ENCODE results near the gene NETO1.

The NETO1 gene, protein sequence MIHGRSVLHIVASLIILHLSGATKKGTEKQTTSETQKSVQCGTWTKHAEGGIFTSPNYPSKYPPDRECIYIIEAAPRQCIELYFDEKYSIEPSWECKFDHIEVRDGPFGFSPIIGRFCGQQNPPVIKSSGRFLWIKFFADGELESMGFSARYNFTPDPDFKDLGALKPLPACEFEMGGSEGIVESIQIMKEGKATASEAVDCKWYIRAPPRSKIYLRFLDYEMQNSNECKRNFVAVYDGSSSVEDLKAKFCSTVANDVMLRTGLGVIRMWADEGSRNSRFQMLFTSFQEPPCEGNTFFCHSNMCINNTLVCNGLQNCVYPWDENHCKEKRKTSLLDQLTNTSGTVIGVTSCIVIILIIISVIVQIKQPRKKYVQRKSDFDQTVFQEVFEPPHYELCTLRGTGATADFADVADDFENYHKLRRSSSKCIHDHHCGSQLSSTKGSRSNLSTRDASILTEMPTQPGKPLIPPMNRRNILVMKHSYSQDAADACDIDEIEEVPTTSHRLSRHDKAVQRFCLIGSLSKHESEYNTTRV

DNA sequence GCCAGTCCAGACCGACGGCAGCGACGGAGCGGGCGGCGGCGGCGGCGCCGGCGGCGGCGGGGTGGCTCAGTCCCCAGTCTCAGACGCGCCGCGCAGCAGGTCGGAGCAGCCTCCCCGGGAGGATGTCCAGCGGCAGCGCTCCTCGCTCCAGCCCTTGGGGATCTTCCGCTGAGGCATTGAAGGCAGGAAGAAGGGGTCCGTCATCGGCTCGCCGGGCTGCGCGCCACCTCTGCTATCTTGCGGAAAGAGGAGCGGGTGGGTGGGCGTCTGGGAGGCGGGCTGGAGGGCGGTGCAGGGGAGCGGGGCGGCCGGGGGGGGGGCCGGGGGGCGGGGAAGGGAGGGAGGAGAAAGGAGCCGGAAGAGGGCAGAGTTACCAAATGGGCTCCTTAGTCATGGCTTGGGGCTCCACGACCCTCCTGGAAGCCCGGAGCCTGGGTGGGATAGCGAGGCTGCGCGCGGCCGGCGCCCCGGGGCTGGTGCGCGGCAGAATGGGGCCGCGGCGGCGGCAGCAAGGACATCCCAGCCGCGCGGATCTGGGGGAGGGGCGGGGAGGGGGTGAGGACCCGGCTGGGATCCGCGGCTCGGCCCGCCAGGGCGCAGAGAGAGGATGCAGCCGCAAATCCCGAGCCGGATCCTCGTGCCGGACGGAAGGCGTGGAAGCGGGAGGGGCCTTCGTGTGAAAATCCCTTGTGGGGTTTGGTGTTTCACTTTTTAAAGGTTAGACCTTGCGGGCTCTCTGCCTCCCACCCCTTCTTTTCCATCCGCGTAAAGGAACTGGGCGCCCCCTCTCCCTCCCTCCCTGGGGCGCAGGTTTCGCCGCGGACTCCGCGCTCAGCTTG, at the start of gene NETO1:
Gene NETO1, minus strand, starts transcription at position 242 of the 839 bp plus-strand sequence. CDS start 696 bp downstream, outside the sequence.
- intact Hi-C loops (cut with micrococcal nuclease) = no loop called here
- H3K36me3 Mint-ChIP-seq (ENCODE audit: low read depth) = no peaks in the 10 kb centered on the region
- H3K9me3 Mint-ChIP-seq = no peaks in the 10 kb centered on the region
- H3K27ac Mint-ChIP-seq = no peak within 1 kb of the TSS
- no peaks in the 10 kb centered on the region for H3K4me1 Mint-ChIP-seq (ENCODE audit: low read depth)
- H3K4me3 Mint-ChIP-seq = no peak within 1 kb of the TSS
- peaks cover 38% of the 10 kb centered on the region for H3K27me3 Mint-ChIP-seq

DNA sequence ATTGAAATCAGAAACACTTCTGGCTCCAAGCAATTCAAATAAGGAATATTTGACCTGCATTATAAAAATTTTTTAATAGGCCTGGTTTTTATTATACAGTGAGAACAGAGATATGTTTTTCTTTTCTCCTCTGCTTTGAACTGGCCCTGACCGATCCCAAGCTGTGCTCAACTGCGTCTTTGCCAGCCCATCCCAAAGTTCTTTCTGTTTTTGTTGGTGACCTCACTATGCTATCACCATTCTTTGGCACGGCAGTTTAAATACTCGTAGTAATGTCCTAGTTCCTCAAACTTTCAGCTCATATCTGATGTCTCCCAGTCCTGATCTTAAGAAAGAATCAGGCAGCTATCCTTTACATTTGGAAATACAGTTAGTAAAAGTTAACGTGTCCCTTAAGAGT, 42.3 kb upstream of the NETO1 start:
- intact Hi-C loops (cut with micrococcal nuclease) = no loop called here
- Mint-ChIP-seq H3K27ac (no peak overlapping the region), H3K4me1 (ENCODE audit: low read depth) (no peaks in the 10 kb centered on the region)

DNA sequence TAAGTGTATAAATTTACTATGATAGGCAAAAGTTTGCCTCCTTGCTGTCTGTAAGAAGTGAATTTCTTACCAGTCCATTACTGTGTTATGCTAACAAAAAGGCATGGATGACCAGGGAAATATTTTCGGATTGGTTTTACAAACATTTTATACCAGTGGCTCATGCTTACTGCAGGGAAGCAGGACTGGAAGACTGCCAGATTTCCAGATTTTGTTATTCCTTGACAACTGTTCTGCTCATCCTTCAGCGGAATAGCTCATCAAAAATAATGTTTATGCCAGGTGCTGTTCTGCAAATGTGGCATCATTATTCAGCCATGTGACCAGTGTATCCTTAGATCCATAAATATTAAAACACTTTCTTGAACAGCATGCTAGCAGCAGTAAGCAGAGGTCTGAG, 40.4 kb upstream of the NETO1 start:
- Mint-ChIP-seq H3K4me3 (no peak overlapping the region), H3K9me3 (no peaks in the 10 kb centered on the region), H3K27me3 (no peaks in the 10 kb centered on the region), H3K27ac (no peak overlapping the region), H3K36me3 (ENCODE audit: low read depth) (no peaks in the 10 kb centered on the region), H3K4me1 (ENCODE audit: low read depth) (no peaks in the 10 kb centered on the region)
- intact Hi-C loops (cut with micrococcal nuclease) = no loop called here

More for the DNA sequence above, 42.3 kb upstream of the NETO1 start:
- Mint-ChIP-seq H3K36me3 (ENCODE audit: low read depth) (no peaks in the 10 kb centered on the region), H3K9me3 (no peaks in the 10 kb centered on the region), H3K27me3 (no peaks in the 10 kb centered on the region), H3K4me3 (no peak overlapping the region)

DNA sequence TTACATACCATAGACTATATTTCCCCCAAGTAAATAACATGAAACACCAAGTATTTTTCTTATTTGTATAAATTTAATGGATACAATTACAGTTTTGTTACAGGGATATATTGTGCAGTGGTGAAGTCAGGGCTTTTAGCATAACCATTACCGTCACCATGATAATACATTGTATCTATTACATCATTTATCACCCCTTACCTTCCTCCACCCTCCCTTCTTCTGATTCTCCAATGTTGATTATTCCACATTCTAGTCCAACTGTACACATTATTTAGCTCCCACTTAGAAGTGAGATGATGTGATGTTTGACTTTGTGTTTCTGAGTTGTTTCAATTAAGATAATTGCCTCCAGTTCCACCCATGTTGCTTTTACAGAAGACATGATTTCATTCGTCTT, 35.2 kb upstream of the NETO1 start:
- no peaks in the 10 kb centered on the region for H3K4me1 Mint-ChIP-seq (ENCODE audit: low read depth)
- peaks cover 8% of the 10 kb centered on the region for H3K9me3 Mint-ChIP-seq
- no peak overlapping the region for H3K4me3 Mint-ChIP-seq
- H3K36me3 Mint-ChIP-seq (ENCODE audit: low read depth) = no peaks in the 10 kb centered on the region
- no peaks in the 10 kb centered on the region for H3K27me3 Mint-ChIP-seq
- no peak overlapping the region for H3K27ac Mint-ChIP-seq
- intact Hi-C loops (cut with micrococcal nuclease) = no loop called here

DNA sequence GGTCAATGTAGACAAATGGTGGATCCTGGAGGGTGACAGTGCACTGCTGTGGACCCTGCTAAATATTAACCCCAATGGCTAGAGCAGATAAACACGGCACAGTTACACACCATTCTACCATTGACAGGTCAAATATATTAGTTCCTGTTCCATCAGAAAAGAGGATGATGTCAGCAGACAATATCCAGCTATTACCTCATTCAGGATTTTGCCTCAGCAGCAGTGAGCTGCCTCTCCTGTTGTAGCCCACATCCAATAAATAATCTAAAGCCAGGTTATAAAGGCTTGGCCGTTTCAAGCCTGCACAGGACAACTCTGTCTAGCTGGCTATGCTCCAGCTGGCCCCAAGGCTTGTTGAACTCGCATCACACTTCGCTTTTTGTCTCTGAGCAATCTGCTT, 31.6 kb upstream of the NETO1 start:
- Mint-ChIP-seq H3K4me3 (no peak overlapping the region), H3K27me3 (no peaks in the 10 kb centered on the region), H3K36me3 (ENCODE audit: low read depth) (no peaks in the 10 kb centered on the region), H3K9me3 (peaks cover 15% of the 10 kb centered on the region), H3K27ac (no peak overlapping the region), H3K4me1 (ENCODE audit: low read depth) (no peaks in the 10 kb centered on the region)
- intact Hi-C loops (cut with micrococcal nuclease) = no loop called here

DNA sequence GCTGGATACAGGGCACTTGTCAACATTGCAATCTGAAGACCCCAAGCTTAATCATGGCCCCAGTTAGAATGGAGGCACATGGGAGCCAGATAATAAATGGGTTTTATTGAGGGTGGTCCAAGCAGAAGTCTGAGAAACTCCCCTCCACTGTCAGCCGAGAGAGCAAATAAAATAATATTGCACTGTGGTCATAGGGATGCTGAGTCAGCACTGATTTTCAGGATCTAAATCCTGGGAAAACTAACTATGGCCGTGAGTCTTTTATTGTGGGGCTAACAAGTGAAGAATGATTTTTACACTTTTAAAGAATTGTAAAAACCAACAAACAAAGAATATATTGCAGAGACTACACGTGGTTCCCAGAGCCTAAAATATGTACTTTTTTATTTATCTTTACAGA, 31.1 kb upstream of the NETO1 start:
- H3K27me3 Mint-ChIP-seq = no peaks in the 10 kb centered on the region
- H3K36me3 Mint-ChIP-seq (ENCODE audit: low read depth) = no peaks in the 10 kb centered on the region
- no peak overlapping the region for H3K27ac Mint-ChIP-seq
- peaks cover 15% of the 10 kb centered on the region for H3K9me3 Mint-ChIP-seq
- no peaks in the 10 kb centered on the region for H3K4me1 Mint-ChIP-seq (ENCODE audit: low read depth)
- no peak overlapping the region for H3K4me3 Mint-ChIP-seq
- intact Hi-C loops (cut with micrococcal nuclease) = no loop called here

DNA sequence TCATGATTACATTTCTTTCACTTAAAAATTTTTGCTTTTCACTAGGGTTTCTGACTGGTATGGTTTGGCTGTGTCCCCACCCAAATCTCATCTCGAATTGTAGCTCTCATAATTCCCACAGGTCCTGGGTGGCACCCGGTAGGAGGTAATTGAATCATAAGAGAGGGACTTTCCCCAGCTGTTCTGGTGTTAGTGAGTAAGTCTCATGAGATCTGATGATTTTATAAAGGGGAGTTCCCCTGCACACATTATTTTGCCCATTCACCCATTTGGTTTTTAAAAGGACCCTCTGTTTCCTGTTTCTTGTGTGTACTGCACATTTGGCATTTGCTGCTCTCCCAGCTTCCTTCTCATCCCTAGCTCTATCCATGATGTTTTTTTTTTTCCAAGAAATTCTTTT, 27.8 kb upstream of the NETO1 start:
- no peaks in the 10 kb centered on the region for H3K27me3 Mint-ChIP-seq
- intact Hi-C loops (cut with micrococcal nuclease) = no loop called here
- no peaks in the 10 kb centered on the region for H3K4me1 Mint-ChIP-seq (ENCODE audit: low read depth)
- H3K9me3 Mint-ChIP-seq = peaks cover 15% of the 10 kb centered on the region
- H3K36me3 Mint-ChIP-seq (ENCODE audit: low read depth) = no peaks in the 10 kb centered on the region
- no peak overlapping the region for H3K27ac Mint-ChIP-seq
- H3K4me3 Mint-ChIP-seq = no peak overlapping the region

DNA sequence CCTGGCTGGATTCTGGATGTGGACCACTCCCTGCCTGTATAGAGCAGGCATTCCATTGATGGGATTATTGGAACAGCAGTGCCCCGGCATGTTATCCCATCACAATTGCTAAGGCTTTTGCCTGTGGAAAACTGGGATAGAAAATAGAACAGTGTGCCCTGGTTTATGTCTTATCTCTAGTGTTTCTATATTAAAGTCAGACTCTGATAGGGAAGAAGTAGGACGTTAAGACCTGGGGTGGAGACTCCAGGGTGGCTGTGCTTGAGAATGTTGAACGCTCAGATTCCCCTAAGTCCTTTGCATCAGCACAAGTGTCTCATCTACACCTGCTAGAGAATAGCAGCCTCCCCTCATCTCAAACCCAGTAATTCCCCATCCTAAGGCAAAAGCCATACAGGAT, 10.8 kb upstream of the NETO1 start:
- no peak overlapping the region for H3K27ac Mint-ChIP-seq
- no peaks in the 10 kb centered on the region for H3K9me3 Mint-ChIP-seq
- no peaks in the 10 kb centered on the region for H3K4me1 Mint-ChIP-seq (ENCODE audit: low read depth)
- no peak overlapping the region for H3K4me3 Mint-ChIP-seq
- H3K36me3 Mint-ChIP-seq (ENCODE audit: low read depth) = no peaks in the 10 kb centered on the region
- intact Hi-C loops (cut with micrococcal nuclease) = no loop called here
- peaks cover 2% of the 10 kb centered on the region for H3K27me3 Mint-ChIP-seq

DNA sequence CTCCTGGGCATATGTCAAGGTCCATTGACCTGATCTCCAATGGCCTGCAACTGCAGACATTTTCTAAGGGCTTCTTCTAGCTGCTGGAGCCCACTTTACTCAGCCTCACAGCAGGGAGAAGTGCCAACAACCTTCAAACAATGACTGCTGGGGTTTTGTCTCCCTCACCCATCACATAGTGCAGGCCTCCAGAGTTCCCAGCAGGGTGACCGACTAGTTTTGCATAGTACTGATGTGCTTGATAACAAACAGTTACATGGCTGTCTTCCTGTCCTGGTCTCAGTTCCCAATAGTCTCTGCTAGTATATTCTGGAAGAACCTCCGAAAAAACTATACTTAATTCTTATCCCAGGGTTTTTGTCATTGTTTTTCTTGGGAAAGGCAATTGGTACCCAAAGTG, 10.4 kb upstream of the NETO1 start:
- Mint-ChIP-seq H3K4me3 (no peak overlapping the region), H3K36me3 (ENCODE audit: low read depth) (no peaks in the 10 kb centered on the region), H3K27ac (no peak overlapping the region), H3K27me3 (peaks cover 2% of the 10 kb centered on the region), H3K9me3 (no peaks in the 10 kb centered on the region), H3K4me1 (ENCODE audit: low read depth) (no peaks in the 10 kb centered on the region)
- intact Hi-C loops (cut with micrococcal nuclease) = no loop called here

DNA sequence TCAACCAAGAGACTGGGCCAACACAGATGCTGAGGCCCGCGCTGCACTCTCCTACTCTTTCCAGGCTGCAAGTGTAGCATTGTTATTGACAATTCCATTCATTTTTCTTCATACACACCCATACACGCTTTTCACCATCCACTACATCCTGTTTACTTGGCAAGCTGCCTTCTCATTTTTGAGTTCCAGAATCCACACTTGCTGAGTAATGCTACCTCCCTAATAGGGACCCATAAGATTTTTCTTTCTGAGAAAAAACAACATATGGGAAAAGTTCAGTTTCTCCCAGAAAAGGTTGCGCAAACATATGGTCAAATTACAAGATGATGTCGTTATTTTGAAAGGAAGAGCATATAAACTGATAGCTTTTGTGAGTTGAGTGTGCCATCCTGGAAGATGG, 3.3 kb upstream of the NETO1 start:
- H3K36me3 Mint-ChIP-seq (ENCODE audit: low read depth) = no peaks in the 10 kb centered on the region
- peaks cover 33% of the 10 kb centered on the region for H3K27me3 Mint-ChIP-seq
- intact Hi-C loops (cut with micrococcal nuclease) = no loop called here
- no peak overlapping the region for H3K27ac Mint-ChIP-seq
- H3K4me3 Mint-ChIP-seq = no peak overlapping the region
- H3K4me1 Mint-ChIP-seq (ENCODE audit: low read depth) = no peaks in the 10 kb centered on the region
- H3K9me3 Mint-ChIP-seq = no peaks in the 10 kb centered on the region

DNA sequence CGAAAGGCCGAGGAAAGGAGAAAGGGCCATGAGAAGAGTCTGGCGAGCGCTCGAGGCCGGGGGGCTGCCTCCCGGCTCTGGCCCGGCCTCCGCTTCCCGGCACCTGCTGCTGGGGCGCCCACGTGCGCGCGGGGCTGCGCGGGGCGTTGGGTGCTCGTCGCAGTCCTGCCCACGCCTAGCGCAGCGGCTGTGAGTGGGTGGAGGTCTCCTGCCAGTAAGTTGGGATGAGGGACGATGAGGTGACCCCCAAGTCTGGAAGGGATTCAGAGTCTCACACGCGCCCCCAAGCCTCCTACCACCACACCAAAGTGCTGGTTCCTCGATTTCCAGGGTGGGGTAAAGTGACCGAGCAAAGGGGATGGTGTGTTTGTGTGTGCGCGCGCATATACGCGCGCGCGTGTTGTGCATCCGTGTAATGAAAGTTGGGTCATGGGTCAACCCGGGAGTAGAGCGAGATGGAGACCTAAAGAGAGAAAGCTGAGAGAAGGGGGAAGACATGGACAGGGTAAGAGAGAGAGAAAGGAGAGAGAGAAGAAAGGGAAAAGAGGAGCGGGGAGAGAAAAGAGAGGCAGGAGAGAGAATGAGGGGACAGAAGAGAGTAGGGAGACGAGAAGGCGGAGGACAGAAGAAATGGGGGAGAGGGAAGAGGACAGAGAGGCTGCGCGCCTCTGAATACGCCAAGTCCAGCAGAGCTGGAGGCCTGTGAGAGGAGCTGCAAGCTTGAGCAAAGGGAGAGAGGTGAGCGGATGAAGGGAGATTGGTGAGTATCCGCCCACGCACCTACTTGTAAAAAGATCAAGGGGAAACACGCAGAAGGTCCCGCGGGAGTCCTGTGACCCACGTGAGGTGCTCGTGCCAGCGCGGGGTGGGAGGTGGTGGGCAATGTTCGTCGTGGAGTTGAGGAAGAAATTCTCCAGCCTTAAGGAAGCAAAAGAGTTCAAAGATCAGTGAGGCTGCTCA, 1.7 kb upstream of the NETO1 start:
- Mint-ChIP-seq H3K27ac (no peak overlapping the region), H3K4me1 (ENCODE audit: low read depth) (no peaks in the 10 kb centered on the region), H3K4me3 (no peak overlapping the region)

DNA sequence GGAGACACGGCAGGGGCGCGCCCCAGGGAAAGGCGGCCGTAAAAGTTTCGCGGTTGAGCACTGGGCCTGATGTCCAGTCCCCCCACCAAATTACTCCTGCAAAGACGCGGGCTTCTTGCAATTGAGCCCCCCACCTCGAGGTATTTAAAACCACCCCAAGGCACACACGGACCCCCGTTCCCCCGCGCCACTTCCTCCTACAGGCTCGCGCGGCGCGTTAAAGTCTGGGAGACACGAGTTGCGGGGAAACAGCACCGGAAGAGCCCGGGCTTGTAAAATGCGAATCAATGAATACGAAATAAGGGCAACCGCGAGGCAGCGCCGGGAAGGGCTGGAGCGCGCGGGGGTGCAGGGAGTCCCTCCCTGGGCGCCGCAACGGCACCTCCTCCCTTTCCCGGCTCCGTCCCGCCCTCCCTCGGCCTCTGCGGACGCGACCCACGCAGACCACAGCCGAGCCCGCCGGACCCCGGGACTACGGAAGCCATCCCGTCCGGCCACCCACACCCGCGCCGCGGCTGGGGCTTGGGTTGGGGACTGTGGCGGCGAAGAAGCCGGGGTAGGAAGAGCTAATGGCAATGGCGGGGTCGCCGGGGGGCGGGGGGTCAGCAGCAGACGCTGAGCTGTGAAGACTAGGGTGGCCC, 918 bp upstream of the NETO1 start:
- Mint-ChIP-seq H3K27ac (no peak overlapping the region), H3K4me3 (no peak overlapping the region), H3K36me3 (ENCODE audit: low read depth) (no peaks in the 10 kb centered on the region), H3K27me3 (peaks cover 38% of the 10 kb centered on the region), H3K4me1 (ENCODE audit: low read depth) (no peaks in the 10 kb centered on the region), H3K9me3 (no peaks in the 10 kb centered on the region)
- intact Hi-C loops (cut with micrococcal nuclease) = no loop called here

More for the DNA sequence above, 1.7 kb upstream of the NETO1 start:
- Mint-ChIP-seq H3K9me3 (no peaks in the 10 kb centered on the region), H3K27me3 (peaks cover 38% of the 10 kb centered on the region), H3K36me3 (ENCODE audit: low read depth) (no peaks in the 10 kb centered on the region)
- intact Hi-C loops (cut with micrococcal nuclease) = no loop called here

All from dendritic cell treated with granulocyte-macrophage colony-stimulating factor and Interleukin-4, amounts not matched to agents 40 ng/mL and 50 ng/mL, for 4 days (primary cell).